Measurements from ENCODE around the gene PSAT1.

The PSAT1 gene

GRCh38 chr9:78286125-78286524, 10.8 kb upstream of the PSAT1 start:
- TF ChIP-seq REST (IDR thresholded peaks at IDR 0.05; ENCODE audit: insufficient read depth in 1 of 2, low read depth in 2 of 2, low read length in 2 of 2) (no peak), TAF1 (IDR thresholded peaks at IDR 0.05; ENCODE audit: borderline replicate concordance, insufficient read depth, low read length) (no peak), POLR2AphosphoS5 (IDR thresholded peaks at IDR 0.05; ENCODE audit: low read depth, low read length) (no peak), FOXP2 (optimal IDR thresholded peaks at IDR 0.05; ENCODE audit: borderline replicate concordance, extremely low read depth, extremely low read length, insufficient read depth) (no peak), SIN3A (IDR thresholded peaks at IDR 0.05; ENCODE audit: borderline replicate concordance, insufficient read depth, low read length) (no peak)

GRCh38 chr9:78286946-78287388, 10.0 kb upstream of the PSAT1 start:
- TF ChIP-seq TAF1 (IDR thresholded peaks at IDR 0.05; ENCODE audit: borderline replicate concordance, insufficient read depth, low read length) (no peak), FOXP2 (optimal IDR thresholded peaks at IDR 0.05; ENCODE audit: borderline replicate concordance, extremely low read depth, extremely low read length, insufficient read depth) (no peak), SIN3A (IDR thresholded peaks at IDR 0.05; ENCODE audit: borderline replicate concordance, insufficient read depth, low read length) (no peak), POLR2AphosphoS5 (IDR thresholded peaks at IDR 0.05; ENCODE audit: low read depth, low read length) (no peak), REST (IDR thresholded peaks at IDR 0.05; ENCODE audit: insufficient read depth in 1 of 2, low read depth in 2 of 2, low read length in 2 of 2) (no peak)

GRCh38 chr9:78288214-78288892, 8.6 kb upstream of the PSAT1 start:
- TF ChIP-seq POLR2AphosphoS5 (IDR thresholded peaks at IDR 0.05; ENCODE audit: low read depth, low read length): no peak
- TF ChIP-seq REST (IDR thresholded peaks at IDR 0.05; ENCODE audit: insufficient read depth in 1 of 2, low read depth in 2 of 2, low read length in 2 of 2): no peak
- TF ChIP-seq TAF1 (IDR thresholded peaks at IDR 0.05; ENCODE audit: borderline replicate concordance, insufficient read depth, low read length): no peak
- no peak for TF ChIP-seq SIN3A (IDR thresholded peaks at IDR 0.05; ENCODE audit: borderline replicate concordance, insufficient read depth, low read length)
- no peak for TF ChIP-seq FOXP2 (optimal IDR thresholded peaks at IDR 0.05; ENCODE audit: borderline replicate concordance, extremely low read depth, extremely low read length, insufficient read depth)

- TF ChIP-seq REST (IDR thresholded peaks at IDR 0.05; ENCODE audit: insufficient read depth in 1 of 2, low read depth in 2 of 2, low read length in 2 of 2) (no peak), SIN3A (IDR thresholded peaks at IDR 0.05; ENCODE audit: borderline replicate concordance, insufficient read depth, low read length) (no peak), FOXP2 (optimal IDR thresholded peaks at IDR 0.05; ENCODE audit: borderline replicate concordance, extremely low read depth, extremely low read length, insufficient read depth) (no peak), TAF1 (IDR thresholded peaks at IDR 0.05; ENCODE audit: borderline replicate concordance, insufficient read depth, low read length) (no peak), POLR2AphosphoS5 (IDR thresholded peaks at IDR 0.05; ENCODE audit: low read depth, low read length) (no peak)
Measured at GRCh38 chr9:78289474-78289873, 7.5 kb upstream of the PSAT1 start.
